Peyer's patch (tissue), 4 donors: ENCODE results near the gene KCNJ10. TPM values are rescaled to one million over a fixed set of nuclear protein-coding genes. Genes with fewer than 3 reads are reported as not detected.

Experiments used
- DNase-seq, 3 donors: peaks; one replicate each; pipeline ENCODE4 v3.0.0-alpha.2; 2017 to 2019
- H3K27ac ChIP-seq, 4 donors: fragments of 200-600 bp; sonication (generic); one replicate each; pipeline ENCODE4 v1.5.1; 2016 to 2019
- H3K27me3 ChIP-seq, 2 donors: fragments of 200-600 bp; sonication (generic); one replicate each; pipeline ENCODE4 v1.5.1; 2019
- H3K36me3 ChIP-seq, 3 donors: fragments of 200-600 bp; sonication (generic); one replicate each; pipeline ENCODE4 v1.5.1; 2016 to 2019
- H3K4me1 ChIP-seq, 4 donors: fragments of 200-600 bp; sonication (generic); one replicate each; pipeline ENCODE4 v1.5.1; 2016 to 2019
- H3K4me3 ChIP-seq, 4 donors: fragments of 200-600 bp; sonication (generic); 1 replicate in 3 of 4; 2 replicates in 1 of 4; pipeline ENCODE4 v1.5.1; 2016 to 2019; ENCODE audit warnings: mild to moderate bottlenecking in 1 of 4
- H3K9me3 ChIP-seq, 4 donors: fragments of 200-600 bp; sonication (generic); one replicate each; pipeline ENCODE4 v1.5.1; 2016 to 2019; ENCODE audit warnings: mild to moderate bottlenecking in 1 of 4
- CTCF ChIP-seq, 6 experiments: fragments of 450-650 bp in 4 of 6; fragments of 200-600 bp in 2 of 6; sonication (generic) in 1 of 6; IDR thresholded peaks; one replicate each; pipeline ENCODE4 v1.5.1; 2017 to 2019; ENCODE audit warnings: antibody characterized with exemption in 6 of 6, mild to moderate bottlenecking in 3 of 6, moderate library complexity in 1 of 6
- POLR2A ChIP-seq, 2 donors: fragments of 450-650 bp; IDR thresholded peaks; one replicate each; pipeline ENCODE4 v1.5.1; 2017; ENCODE audit warnings: antibody characterized with exemption in 2 of 2, mild to moderate bottlenecking in 2 of 2, moderate library complexity in 2 of 2
- total RNA-seq, 4 donors: library from RNA; depleted of rRNA; stranded (reverse); fragments of >200 nt; gene quantifications; one replicate each; pipeline ENCODE4 v1.1.0, GENCODE V29; 2016

The KCNJ10 gene
- total RNA-seq, 4 donors from 2014 or later, result not detected

DNA sequence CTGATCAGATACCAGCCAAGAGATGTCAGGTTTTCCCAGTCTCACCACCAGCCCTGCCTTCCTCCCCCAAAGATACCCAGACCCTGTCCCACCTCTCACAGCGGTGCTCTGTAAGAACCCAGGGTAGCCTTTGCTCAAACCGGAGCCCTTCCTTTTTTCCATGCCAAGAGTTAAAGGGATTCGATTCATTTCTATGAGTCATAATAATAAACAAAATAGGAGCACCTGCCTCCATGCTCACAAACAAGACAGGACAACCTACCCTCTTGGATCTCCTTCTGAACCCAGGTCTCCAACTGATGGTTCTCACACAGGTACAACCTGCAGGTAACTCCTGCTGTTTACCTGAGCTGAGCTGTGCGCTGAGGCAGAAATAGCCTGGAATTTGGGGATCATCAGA lies 39.7 kb upstream of the KCNJ10 start:
- no peaks in the 10 kb centered on the region for H3K27me3 ChIP-seq
- H3K4me3 ChIP-seq, result no peak overlapping the region
- H3K4me1 ChIP-seq, result no peaks in the 10 kb centered on the region
- H3K36me3 ChIP-seq, result no peaks in the 10 kb centered on the region
- H3K27ac ChIP-seq, result no peak overlapping the region
- H3K9me3 ChIP-seq, result no peaks in the 10 kb centered on the region
- TF ChIP-seq CTCF (IDR thresholded peaks at IDR 0.05) (no peak), POLR2A (IDR thresholded peaks at IDR 0.05) (no peak)
- no peak for DNase-seq

- Histone ChIP-seq H3K4me1 (no peaks in the 10 kb centered on the region), H3K4me3 (no peak overlapping the region), H3K36me3 (no peaks in the 10 kb centered on the region), H3K27me3 (no peaks in the 10 kb centered on the region), H3K27ac (no peak overlapping the region), H3K9me3 (no peaks in the 10 kb centered on the region)
- TF ChIP-seq CTCF (IDR thresholded peaks at IDR 0.05) (peak in 4 of 6 experiments; percentile 18 to 45 (median 36)), POLR2A (IDR thresholded peaks at IDR 0.05) (no peak)
- DNase-seq, result peak in 1 of 3 donors; percentile 27
Measured at GRCh38 chr1:160108888-160109662, 39.1 kb upstream of the KCNJ10 start.

DNA sequence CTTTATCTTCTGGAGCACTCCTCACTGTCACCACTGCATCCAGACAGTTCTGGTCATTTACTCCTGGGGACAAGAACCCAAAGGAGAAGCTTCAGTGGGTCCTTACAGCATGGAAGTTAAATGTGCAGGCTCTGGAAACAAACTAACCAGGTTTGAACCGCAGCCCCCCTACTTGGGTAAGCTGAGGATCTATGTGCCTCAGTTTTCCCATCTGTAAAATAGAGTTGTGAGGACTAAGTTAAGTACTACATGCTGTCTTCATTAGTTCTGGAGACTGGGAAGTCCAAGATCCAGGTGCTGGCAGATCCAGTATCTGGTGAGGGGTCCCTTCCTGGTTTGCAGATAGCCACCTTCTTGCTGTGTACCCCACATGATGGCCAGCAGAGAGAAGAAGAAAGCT lies 37.6 kb upstream of the KCNJ10 start:
- no peaks in the 10 kb centered on the region for H3K36me3 ChIP-seq
- H3K4me3 ChIP-seq, result no peak overlapping the region
- peaks cover 0 to 4% (median 0%) of the 10 kb centered on the region in 4 donors for H3K4me1 ChIP-seq
- no peak overlapping the region for H3K27ac ChIP-seq
- TF ChIP-seq CTCF (IDR thresholded peaks at IDR 0.05) (no peak), POLR2A (IDR thresholded peaks at IDR 0.05) (no peak)
- no peaks in the 10 kb centered on the region for H3K27me3 ChIP-seq
- H3K9me3 ChIP-seq, result no peaks in the 10 kb centered on the region
- no peak for DNase-seq

DNA sequence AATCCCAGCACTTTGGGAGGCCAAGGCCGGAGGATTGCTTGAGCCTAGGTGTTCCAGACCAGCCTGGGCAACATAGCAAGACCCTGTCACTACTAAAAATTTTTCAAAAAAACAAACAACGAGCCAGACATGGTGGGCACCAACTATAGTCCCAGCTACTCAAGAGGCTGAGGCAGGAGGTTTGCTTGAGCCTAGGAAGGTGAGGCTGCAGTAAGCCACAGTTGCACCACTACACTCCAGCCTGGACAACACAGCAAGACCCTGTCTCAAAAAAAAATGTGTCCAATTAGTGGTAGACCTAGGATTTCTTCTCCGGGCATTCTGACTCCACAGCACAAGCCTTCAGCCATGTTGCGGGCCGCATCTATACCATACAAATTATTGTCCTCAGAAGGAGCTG lies 35.2 kb upstream of the KCNJ10 start:
- Histone ChIP-seq H3K27me3 (no peaks in the 10 kb centered on the region), H3K27ac (no peak overlapping the region), H3K9me3 (no peaks in the 10 kb centered on the region), H3K36me3 (no peaks in the 10 kb centered on the region), H3K4me3 (no peak overlapping the region), H3K4me1 (peaks cover 0 to 13% (median 4%) of the 10 kb centered on the region in 4 donors)
- DNase-seq, result no peak
- no peak for TF ChIP-seq POLR2A (IDR thresholded peaks at IDR 0.05)
- TF ChIP-seq CTCF (IDR thresholded peaks at IDR 0.05), result no peak

DNA sequence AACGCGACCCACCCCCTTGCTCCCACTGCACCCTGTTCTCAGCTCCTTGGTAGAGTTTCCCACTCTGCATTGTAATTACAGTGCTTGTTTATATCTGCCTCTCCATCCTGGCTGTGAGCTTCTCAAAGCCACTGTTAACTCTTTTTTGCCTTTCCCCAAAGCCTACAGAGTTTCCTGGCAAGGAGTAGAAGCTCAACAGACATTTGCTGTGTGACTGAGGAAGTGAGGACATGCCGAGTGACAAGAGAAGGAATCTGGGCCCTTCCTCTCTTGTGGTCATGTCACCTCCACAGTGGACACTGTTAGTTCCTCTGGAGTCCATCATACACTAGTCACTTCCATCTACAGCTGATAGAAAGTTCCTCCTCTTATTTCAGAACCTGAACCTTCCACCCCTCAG lies 34.5 kb upstream of the KCNJ10 start:
- TF ChIP-seq POLR2A (IDR thresholded peaks at IDR 0.05), result no peak
- no peak for TF ChIP-seq CTCF (IDR thresholded peaks at IDR 0.05)
- DNase-seq, result no peak
- H3K4me1 ChIP-seq, result peaks cover 0 to 15% (median 4%) of the 10 kb centered on the region in 4 donors
- peak overlapping the region in 1 of 4 donors; percentile 11 for H3K27ac ChIP-seq
- H3K9me3 ChIP-seq, result no peaks in the 10 kb centered on the region
- no peak overlapping the region for H3K4me3 ChIP-seq
- no peaks in the 10 kb centered on the region for H3K27me3 ChIP-seq
- H3K36me3 ChIP-seq, result no peaks in the 10 kb centered on the region
